HEK293 (cell line): ENCODE measurements around the gene ELL.

Source experiments
- ELK4 ChIP-seq: IDR thresholded peaks from 2 replicates; pipeline ENCODE4 v1.6.1; 2011; ENCODE audit warnings: mild to moderate bottlenecking, low read depth, low read length, borderline replicate concordance
- GLIS1 ChIP-seq: fragments of 450-650 bp; formaldehyde crosslinking; IDR thresholded peaks from 2 replicates; pipeline ENCODE4 v1.5.1; 2016; ENCODE audit warnings: missing biosample characterization, missing genetic modification characterization
- HIC1 ChIP-seq: fragments of 450-650 bp; formaldehyde crosslinking; IDR thresholded peaks from 2 replicates; pipeline ENCODE4 v1.5.1; 2016; ENCODE audit warnings: missing biosample characterization, missing genetic modification characterization
- KLF1 ChIP-seq: fragments of 450-650 bp; formaldehyde crosslinking; IDR thresholded peaks from 2 replicates; pipeline ENCODE4 v1.5.1; 2016; ENCODE audit warnings: missing biosample characterization, missing genetic modification characterization
- KLF10 ChIP-seq: fragments of 450-650 bp; IDR thresholded peaks from 2 replicates; pipeline ENCODE4 v1.5.1; 2018; ENCODE audit warnings: missing biosample characterization, mild to moderate bottlenecking, missing genetic modification characterization
- KLF16 ChIP-seq: fragments of 450-650 bp; formaldehyde crosslinking; IDR thresholded peaks from 2 replicates; pipeline ENCODE4 v1.5.1; 2017; ENCODE audit warnings: missing biosample characterization, missing genetic modification characterization
- PRDM4 ChIP-seq: fragments of 450-650 bp; formaldehyde crosslinking; IDR thresholded peaks from 2 replicates; pipeline ENCODE4 v1.5.1; 2017; ENCODE audit warnings: missing biosample characterization, missing genetic modification characterization
- SP3 ChIP-seq: fragments of 450-650 bp; formaldehyde crosslinking; IDR thresholded peaks from 2 replicates; pipeline ENCODE4 v1.5.1; 2016; ENCODE audit warnings: missing biosample characterization, missing genetic modification characterization
- ZBTB10 ChIP-seq: fragments of 450-650 bp; formaldehyde crosslinking; IDR thresholded peaks from 2 replicates; pipeline ENCODE4 v1.5.1; 2016; ENCODE audit warnings: missing biosample characterization, missing genetic modification characterization
- ZBTB26 ChIP-seq: fragments of 450-650 bp; formaldehyde crosslinking; optimal IDR thresholded peaks from 2 replicates; pipeline ENCODE3; 2016; ENCODE audit warnings: missing biosample characterization, mild to moderate bottlenecking, missing genetic modification characterization
- ZBTB7A ChIP-seq: fragments of 450-650 bp; formaldehyde crosslinking; IDR thresholded peaks from 2 replicates; pipeline ENCODE4 v1.5.1; 2016; ENCODE audit warnings: low read depth, missing biosample characterization, missing genetic modification characterization
- ZNF133 ChIP-seq: fragments of 450-650 bp; formaldehyde crosslinking; IDR thresholded peaks from 2 replicates; pipeline ENCODE4 v1.5.1; 2016; ENCODE audit warnings: missing biosample characterization, missing genetic modification characterization
- ZNF138 ChIP-seq: fragments of 450-650 bp; formaldehyde crosslinking; IDR thresholded peaks from 2 replicates; pipeline ENCODE4 v1.5.1; 2016; ENCODE audit warnings: missing biosample characterization, missing genetic modification characterization, borderline replicate concordance
- ZNF148 ChIP-seq: fragments of 450-650 bp; formaldehyde crosslinking; IDR thresholded peaks from 2 replicates; pipeline ENCODE4 v1.5.0; 2017; ENCODE audit warnings: missing biosample characterization, missing genetic modification characterization, borderline replicate concordance
- ZNF155 ChIP-seq: fragments of 450-650 bp; formaldehyde crosslinking; IDR thresholded peaks from 2 replicates; pipeline ENCODE4 v1.5.1; 2016; ENCODE audit warnings: missing biosample characterization, missing genetic modification characterization
- ZNF211 ChIP-seq: fragments of 450-650 bp; formaldehyde crosslinking; IDR thresholded peaks from 2 replicates; pipeline ENCODE4 v1.5.1; 2016; ENCODE audit warnings: low read depth, missing biosample characterization, missing genetic modification characterization
- ZNF26 ChIP-seq: fragments of 450-650 bp; formaldehyde crosslinking; IDR thresholded peaks from 2 replicates; pipeline ENCODE4 v1.5.1; 2016; ENCODE audit warnings: missing biosample characterization, missing genetic modification characterization
- ZNF366 ChIP-seq: fragments of 450-650 bp; formaldehyde crosslinking; conservative IDR thresholded peaks from 2 replicates; pipeline ENCODE4 v1.5.1; 2016; ENCODE audit warnings: missing biosample characterization, missing genetic modification characterization
- ZNF423 ChIP-seq: fragments of 450-650 bp; formaldehyde crosslinking; IDR thresholded peaks from 2 replicates; pipeline ENCODE4 v1.5.1; 2016; ENCODE audit warnings: missing biosample characterization, missing genetic modification characterization
- ZNF433 ChIP-seq: fragments of 450-650 bp; formaldehyde crosslinking; IDR thresholded peaks from 2 replicates; pipeline ENCODE4 v1.5.1; 2016; ENCODE audit warnings: missing biosample characterization, missing genetic modification characterization, low read depth
- ZNF513 ChIP-seq: fragments of 450-650 bp; IDR thresholded peaks from 2 replicates; pipeline ENCODE4 v1.5.1; 2018; ENCODE audit warnings: missing biosample characterization, missing genetic modification characterization
- ZNF610 ChIP-seq: fragments of 450-650 bp; formaldehyde crosslinking; IDR thresholded peaks from 2 replicates; pipeline ENCODE4 v1.5.1; 2016; ENCODE audit warnings: missing biosample characterization, missing genetic modification characterization, borderline replicate concordance
- ZNF639 ChIP-seq: fragments of 450-650 bp; formaldehyde crosslinking; IDR thresholded peaks from 2 replicates; pipeline ENCODE4 v1.5.1; 2016; ENCODE audit warnings: missing biosample characterization, missing genetic modification characterization

ELL gene

GRCh38 chr19:18521692-18522123 lies at the start of gene ELL (continued):
- no peak; the same call in 1 of the 2 replicates for TF ChIP-seq HIC1
- TF ChIP-seq ZNF211 (tag by site-specific recombination): no peak
- TF ChIP-seq ZNF133 (tag by site-specific recombination): no peak
- TF ChIP-seq SP3: no peak
- no peak for TF ChIP-seq ZNF26 (tag by site-specific recombination)
- no peak for TF ChIP-seq PRDM4 (tag by site-specific recombination)
- TF ChIP-seq ZNF423 (tag by site-specific recombination): no peak
- TF ChIP-seq ZBTB26: peak; percentile 88
- TF ChIP-seq ZNF433: no peak
- TF ChIP-seq KLF1 (tag by site-specific recombination): no peak; the same call in 1 of the 2 replicates
- no peak for TF ChIP-seq GLIS1 (tag by site-specific recombination)
- TF ChIP-seq KLF10 (tag by site-specific recombination): no peak
- no peak for TF ChIP-seq ZNF148
- TF ChIP-seq ZBTB7A (tag by site-specific recombination): peak; percentile 94
- no peak for TF ChIP-seq ZNF155
- TF ChIP-seq ZNF366 (tag by site-specific recombination): no peak
- TF ChIP-seq ZNF639 (tag by site-specific recombination): no peak
- no peak for TF ChIP-seq ELK4
- no peak for TF ChIP-seq ZNF513 (tag by site-specific recombination)
- no peak for TF ChIP-seq ZNF138
- peak; percentile 75 for TF ChIP-seq KLF16
- peak; percentile 83 for TF ChIP-seq ZBTB10 (tag by site-specific recombination)
- TF ChIP-seq ZNF610 (tag by site-specific recombination): no peak
